ENCODE results near the gene POLA1.
"Not testable (repeated sequence)": the region's sequence is repeated elsewhere in the genome, so short reads cannot be mapped to it uniquely, and the experiment has no call there.

The POLA1 gene, protein sequence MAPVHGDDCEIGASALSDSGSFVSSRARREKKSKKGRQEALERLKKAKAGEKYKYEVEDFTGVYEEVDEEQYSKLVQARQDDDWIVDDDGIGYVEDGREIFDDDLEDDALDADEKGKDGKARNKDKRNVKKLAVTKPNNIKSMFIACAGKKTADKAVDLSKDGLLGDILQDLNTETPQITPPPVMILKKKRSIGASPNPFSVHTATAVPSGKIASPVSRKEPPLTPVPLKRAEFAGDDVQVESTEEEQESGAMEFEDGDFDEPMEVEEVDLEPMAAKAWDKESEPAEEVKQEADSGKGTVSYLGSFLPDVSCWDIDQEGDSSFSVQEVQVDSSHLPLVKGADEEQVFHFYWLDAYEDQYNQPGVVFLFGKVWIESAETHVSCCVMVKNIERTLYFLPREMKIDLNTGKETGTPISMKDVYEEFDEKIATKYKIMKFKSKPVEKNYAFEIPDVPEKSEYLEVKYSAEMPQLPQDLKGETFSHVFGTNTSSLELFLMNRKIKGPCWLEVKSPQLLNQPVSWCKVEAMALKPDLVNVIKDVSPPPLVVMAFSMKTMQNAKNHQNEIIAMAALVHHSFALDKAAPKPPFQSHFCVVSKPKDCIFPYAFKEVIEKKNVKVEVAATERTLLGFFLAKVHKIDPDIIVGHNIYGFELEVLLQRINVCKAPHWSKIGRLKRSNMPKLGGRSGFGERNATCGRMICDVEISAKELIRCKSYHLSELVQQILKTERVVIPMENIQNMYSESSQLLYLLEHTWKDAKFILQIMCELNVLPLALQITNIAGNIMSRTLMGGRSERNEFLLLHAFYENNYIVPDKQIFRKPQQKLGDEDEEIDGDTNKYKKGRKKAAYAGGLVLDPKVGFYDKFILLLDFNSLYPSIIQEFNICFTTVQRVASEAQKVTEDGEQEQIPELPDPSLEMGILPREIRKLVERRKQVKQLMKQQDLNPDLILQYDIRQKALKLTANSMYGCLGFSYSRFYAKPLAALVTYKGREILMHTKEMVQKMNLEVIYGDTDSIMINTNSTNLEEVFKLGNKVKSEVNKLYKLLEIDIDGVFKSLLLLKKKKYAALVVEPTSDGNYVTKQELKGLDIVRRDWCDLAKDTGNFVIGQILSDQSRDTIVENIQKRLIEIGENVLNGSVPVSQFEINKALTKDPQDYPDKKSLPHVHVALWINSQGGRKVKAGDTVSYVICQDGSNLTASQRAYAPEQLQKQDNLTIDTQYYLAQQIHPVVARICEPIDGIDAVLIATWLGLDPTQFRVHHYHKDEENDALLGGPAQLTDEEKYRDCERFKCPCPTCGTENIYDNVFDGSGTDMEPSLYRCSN (N-terminal part only)

GRCh38 chrX:24693453-24694202 is at the start of gene POLA1:
Gene POLA1, plus strand, starts transcription at chrX:24693918. Its CDS starts 44 bp downstream, at chrX:24693962.
- peak; percentile 95 for DNase-seq

DNA sequence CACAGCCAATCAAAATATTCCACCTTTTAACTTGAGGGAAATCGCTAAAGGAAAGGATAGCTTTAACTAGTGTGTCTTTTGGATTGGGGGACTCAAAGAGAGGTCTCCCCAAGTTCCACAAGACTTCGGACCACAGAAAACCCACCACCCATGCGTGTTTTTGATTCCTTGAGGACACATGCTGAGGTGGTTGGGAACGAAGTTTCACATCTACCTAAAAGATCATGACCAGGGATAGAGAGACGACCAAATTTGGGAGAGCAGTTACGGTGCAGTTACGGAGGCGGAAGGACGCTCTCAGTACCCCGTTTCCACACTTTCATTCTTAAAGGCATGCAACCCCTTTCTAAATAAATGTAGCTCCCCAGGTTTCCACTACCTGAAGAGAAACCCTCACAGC is 47.7 kb upstream of the POLA1 start:
- DNase-seq: peak; percentile 39

- peak; percentile 41 for DNase-seq
Observed at GRCh38 chrX:24646745-24647182, 47.0 kb upstream of the POLA1 start.

DNA sequence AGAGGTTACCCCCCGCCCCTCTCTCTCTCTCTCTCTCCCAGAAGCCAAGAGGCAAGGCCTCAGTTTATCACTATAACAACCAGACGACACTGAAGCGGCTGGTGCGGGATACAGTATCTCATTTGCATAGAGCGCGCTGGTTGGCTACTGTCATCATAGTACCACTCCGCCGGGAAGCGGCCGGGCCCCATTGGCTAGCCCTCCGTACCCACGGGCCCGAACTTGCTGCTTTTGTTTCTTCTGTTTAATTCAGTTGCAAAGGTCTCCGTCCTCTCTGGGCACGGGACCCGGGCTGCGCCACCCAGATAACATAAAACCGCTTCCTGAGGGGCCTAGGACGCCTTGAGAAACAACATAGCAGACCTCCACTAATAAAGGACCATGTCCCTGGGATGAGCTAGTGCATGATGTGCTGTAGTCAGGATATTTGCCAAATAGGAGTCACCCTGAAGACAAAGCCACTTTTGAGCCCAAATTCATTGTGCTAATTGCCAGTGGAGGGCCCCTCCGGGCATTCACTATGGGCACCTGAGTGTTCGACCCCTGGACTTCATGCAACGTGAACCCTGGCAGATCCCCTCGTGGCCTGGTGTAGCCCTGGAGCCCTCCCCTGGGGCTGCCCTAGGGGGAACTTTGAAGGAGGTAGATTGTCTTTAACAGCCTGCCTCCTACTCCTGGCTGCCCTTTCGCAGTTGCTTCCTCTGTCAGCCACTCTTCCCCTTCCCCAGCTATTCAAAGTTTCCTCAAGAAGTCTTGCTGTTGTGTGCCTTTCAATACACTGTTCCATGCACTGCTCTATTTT is 46.3 kb upstream of the POLA1 start, which contains the start of gene PCYT1B:
PCYT1B (minus strand) TSS at position 91 of the 802 bp plus-strand sequence. CDS start 242 bp downstream, outside the sequence.
- peak; percentile 95 for DNase-seq

- DNase-seq: peak; percentile 54
Observed at GRCh38 chrX:24648495-24648894, 45.2 kb upstream of the POLA1 start.

- no peak for DNase-seq
Observed at GRCh38 chrX:24651783-24652182, 41.9 kb upstream of the POLA1 start.

DNA sequence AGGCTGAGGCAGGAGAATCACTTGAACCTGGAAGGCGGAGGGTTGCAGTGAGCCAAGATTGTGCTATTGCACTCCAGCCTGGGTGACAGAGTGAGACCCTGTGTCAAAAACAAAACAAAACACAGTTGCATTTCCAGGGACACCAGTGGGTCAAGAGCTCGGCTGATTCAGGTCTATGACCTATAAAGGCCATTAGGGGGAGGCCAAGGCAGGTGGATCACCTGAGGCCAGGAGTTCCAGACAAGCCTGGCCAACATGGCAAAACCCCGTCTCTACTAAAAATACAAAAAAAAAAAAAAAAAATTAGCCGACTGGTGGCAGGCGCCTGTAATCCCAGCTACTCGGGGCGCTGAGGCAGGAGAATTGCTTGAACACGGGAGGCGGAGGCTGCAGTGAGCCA is 38.0 kb upstream of the POLA1 start:
- not testable (repeated sequence) for DNase-seq

- DNase-seq: no peak
Observed at GRCh38 chrX:24657671-24658386, 35.9 kb upstream of the POLA1 start.

DNA sequence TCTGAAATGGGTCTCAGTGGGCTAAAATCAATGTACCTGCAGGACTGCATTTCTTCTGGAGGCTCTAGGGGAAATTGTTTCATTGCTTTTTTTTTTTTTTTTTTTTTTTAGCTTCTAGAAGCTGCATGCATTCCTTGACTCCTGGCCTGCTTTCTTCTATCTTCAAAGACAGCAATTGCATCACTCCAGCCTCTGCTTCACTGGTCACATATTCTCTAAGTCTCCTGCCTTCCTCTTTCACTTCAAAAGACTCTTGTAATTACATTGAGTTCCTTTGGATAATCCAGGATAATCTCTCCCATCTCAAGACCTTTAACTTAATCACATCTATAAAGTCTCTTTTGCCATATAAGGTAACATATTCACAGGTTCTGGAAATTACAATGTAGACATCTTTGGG is 35.3 kb upstream of the POLA1 start:
- no peak for DNase-seq

GRCh38 chrX:24659106-24659505 is 34.6 kb upstream of the POLA1 start:
- no peak for DNase-seq

- no peak for DNase-seq
Observed at GRCh38 chrX:24659646-24660045, 34.1 kb upstream of the POLA1 start.

- no peak for DNase-seq
Observed at GRCh38 chrX:24661292-24661691, 32.4 kb upstream of the POLA1 start.

- peak; percentile 69 for DNase-seq
Observed at GRCh38 chrX:24662352-24662751, 31.4 kb upstream of the POLA1 start.

- DNase-seq: no peak
Observed at GRCh38 chrX:24668111-24668510, 25.6 kb upstream of the POLA1 start.

- no peak for DNase-seq
Observed at GRCh38 chrX:24672701-24673190, 21.0 kb upstream of the POLA1 start.

DNA sequence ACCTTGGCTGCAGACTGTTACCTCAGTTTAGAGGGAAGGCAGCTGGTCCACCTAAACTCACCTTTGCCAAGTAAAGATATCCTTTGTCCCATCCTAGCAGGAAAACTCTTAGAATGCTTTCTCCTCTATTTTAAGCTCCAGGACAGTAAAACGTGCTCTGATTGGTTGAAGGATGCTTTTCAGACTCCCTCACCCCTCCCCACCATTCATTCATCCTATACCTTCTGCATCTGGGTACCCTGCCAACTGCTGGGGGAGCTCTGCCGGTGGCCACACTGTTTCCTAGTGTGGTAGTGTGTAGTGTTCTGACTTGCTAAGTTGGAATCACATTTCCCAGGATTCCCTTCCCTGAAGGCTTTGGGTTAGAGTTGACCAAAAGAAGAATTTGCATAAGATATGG is 20.3 kb upstream of the POLA1 start:
- no peak for DNase-seq

DNA sequence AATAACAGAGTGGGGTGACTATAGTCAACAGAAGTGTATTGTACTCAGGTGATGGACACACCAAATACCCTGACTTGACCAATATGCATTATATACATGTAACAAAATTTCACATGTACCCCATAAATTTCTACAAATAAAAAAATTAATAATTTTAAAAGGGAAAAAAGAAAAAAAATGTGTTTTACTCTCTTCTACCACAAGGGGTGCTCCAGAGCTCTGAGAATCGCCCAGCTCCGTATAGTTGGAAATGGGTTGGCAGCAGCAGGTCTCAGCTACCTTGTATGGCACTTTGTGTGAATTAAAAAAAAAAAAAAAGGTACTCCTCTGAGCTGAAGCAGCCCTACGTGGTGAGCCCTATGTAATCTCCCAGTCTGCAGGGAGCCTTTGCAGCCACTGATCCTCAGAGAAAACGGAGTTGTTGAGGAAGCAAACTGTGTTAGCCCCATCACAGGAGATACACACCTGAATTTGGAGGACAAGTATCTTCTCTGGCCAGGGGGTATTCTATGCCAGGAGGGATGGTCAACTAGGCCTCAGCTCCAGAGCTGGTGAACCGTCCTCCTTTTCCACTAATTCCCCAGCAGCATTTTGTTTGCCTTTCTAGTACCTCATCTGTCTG is 17.2 kb upstream of the POLA1 start:
- peak; percentile 52 for DNase-seq

DNA sequence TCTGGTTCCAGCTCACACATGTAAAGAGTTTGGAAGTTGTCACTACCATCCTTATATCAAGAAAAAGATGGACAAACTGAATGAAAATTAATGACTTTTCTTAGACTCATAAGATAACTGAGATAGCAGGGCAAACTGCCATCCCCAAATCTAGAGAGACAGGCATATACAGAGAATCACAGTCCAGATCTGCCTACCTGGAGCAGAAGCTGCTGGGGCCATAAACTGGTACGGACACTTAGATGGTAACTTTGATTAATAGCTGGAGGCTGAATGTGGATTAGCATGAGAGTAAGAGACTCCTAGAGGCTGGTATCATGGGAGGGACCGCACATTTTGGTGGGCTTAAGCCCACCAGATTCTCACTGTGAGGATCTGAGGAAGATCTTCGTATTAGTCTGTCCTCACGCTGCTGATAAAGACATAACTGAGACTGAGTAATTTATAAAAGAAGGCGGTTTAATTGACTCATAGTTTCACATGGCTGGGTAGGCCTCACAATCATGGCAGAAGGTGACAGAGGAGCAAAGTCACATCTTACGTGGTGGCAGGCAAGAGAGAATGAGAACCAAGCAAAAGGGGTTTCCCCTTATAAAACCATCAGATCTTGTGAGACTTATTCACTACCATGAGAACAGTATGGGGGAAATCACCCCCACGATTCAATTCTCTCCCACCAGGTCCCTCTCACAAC is 10.8 kb upstream of the POLA1 start:
- no peak for DNase-seq

DNA sequence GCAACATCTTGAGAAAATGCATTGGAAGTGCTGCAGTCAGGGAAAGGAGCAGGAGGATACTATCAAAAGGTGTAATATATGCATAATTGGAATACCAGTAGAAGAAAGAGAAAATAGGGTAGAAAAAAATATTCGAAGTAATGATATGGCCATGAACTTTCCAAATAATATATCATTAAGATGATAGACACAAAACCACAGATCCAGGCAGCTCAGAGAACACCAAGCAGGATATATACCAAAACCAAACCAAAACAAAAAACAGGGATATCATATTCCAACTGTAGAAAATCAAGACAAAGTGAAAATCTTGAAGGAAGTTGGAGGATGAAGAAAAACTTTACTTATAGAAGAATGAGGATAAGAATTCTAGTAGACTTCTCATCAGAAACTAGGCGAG is 9.7 kb upstream of the POLA1 start:
- DNase-seq: no peak
